B cell (primary cell): ENCODE measurements around the gene MCUB. TPM values are rescaled to one million over a fixed set of nuclear protein-coding genes. Genes with fewer than 3 reads are reported as not detected.
A peak's percentile ranks its signal among the peaks of the same experiment; 100 is the strongest.

Experiments
- ATAC-seq: fragments of 200-7000 bp; cut with Tn5 transposase; one replicate; pipeline ENCODE4 v1.10.0; 2021; ENCODE audit warnings: low read depth, mild to moderate bottlenecking, moderate number of reproducible peaks, moderate library complexity
- CTCF ChIA-PET: fragments of 350-600 bp; sonication (Branson Sonifier 250); formaldehyde crosslinking; loops from one replicate; lab custom pipeline; 2021; ENCODE audit warnings: antibody characterized with exemption, inconsistent platforms; lab: Charles Lee
- POLR2A ChIA-PET: fragments of 350-600 bp; sonication (Branson Sonifier 250); formaldehyde crosslinking; loops from one replicate; lab custom pipeline; 2021; ENCODE audit warnings: antibody characterized with exemption; lab: Charles Lee
- DNase-seq: peaks from one replicate; pipeline ENCODE4 v3.0.0; 2013
- H2AFZ ChIP-seq: 2 replicates; pipeline ENCODE4 v1.6.1; 2012; ENCODE audit warnings: mild to moderate bottlenecking, low read depth, low read length; ENCODE audit not compliant: insufficient read depth, poor library complexity, severe bottlenecking
- H3K27ac ChIP-seq, 2 donors: 1 replicate in 1 of 2; 2 replicates in 1 of 2; pipeline ENCODE4 v1.5.1; 2012 to 2013; ENCODE audit warnings: low read length in 2 of 2, mild to moderate bottlenecking in 2 of 2, moderate library complexity in 1 of 2
- H3K27me3 ChIP-seq, 4 experiments: fragments of 200-600 bp in 1 of 4; sonication (generic) in 1 of 4; replicated peaks in 1 of 4; 1 replicate in 2 of 4; 2 replicates in 2 of 4; pipeline versions ENCODE4 v1.6.1 to v1.7.0; 2013 to 2016; ENCODE audit warnings: low read length in 3 of 4, mild to moderate bottlenecking in 2 of 4, mixed read lengths in 1 of 4, moderate library complexity in 1 of 4; ENCODE audit not compliant: insufficient read depth in 4 of 4, control insufficient read depth in 3 of 4; ENCODE audit errors: control extremely low read depth in 1 of 4
- H3K36me3 ChIP-seq, 2 experiments: replicated peaks in 1 of 2; 1 replicate in 1 of 2; 2 replicates in 1 of 2; pipeline versions ENCODE4 v1.6.1 to v1.7.1; 2013; ENCODE audit warnings: low read length in 1 of 2; ENCODE audit not compliant: insufficient read depth in 2 of 2, control insufficient read depth in 1 of 2; ENCODE audit errors: control extremely low read depth in 1 of 2, extremely low read depth in 1 of 2
- H3K4me1 ChIP-seq, 2 donors: fragments of 200-600 bp in 1 of 2; sonication (generic) in 1 of 2; 1 replicate in 1 of 2; 2 replicates in 1 of 2; pipeline versions ENCODE4 v1.5.1 to v1.6.1; 2013 to 2017; ENCODE audit warnings: low read length in 2 of 2; ENCODE audit not compliant: control insufficient read depth in 2 of 2, insufficient read depth in 2 of 2
- H3K4me2 ChIP-seq: replicated peaks from 2 replicates; pipeline ENCODE3; 2012; ENCODE audit warnings: mild to moderate bottlenecking, low read depth, low read length; ENCODE audit not compliant: poor library complexity, severe bottlenecking
- H3K4me3 ChIP-seq, 5 experiments: fragments of 200-600 bp in 1 of 5; sonication (generic) in 1 of 5; 1 replicate in 3 of 5; 2 replicates in 2 of 5; pipeline versions ENCODE4 v1.5.1 to v1.7.0; 2011 to 2016; ENCODE audit warnings: low read length in 4 of 5, mild to moderate bottlenecking in 4 of 5, low read depth in 2 of 5, control low read depth in 1 of 5, moderate library complexity in 1 of 5; ENCODE audit not compliant: insufficient read depth in 1 of 5; ENCODE audit errors: control extremely low read depth in 1 of 5, extremely low read depth in 1 of 5
- H3K79me2 ChIP-seq: fragments of 200-600 bp; sonication (generic); one replicate; pipeline ENCODE4 v1.6.0; 2016; ENCODE audit warnings: low read length; ENCODE audit not compliant: control insufficient read depth, insufficient read depth
- H3K9ac ChIP-seq: fragments of 200-600 bp; sonication (generic); 2 replicates; pipeline ENCODE4 v1.6.1; 2017; ENCODE audit warnings: mild to moderate bottlenecking, low read length, moderate library complexity
- H3K9me3 ChIP-seq, 3 donors: one replicate each; pipeline versions ENCODE4 v1.6.1 to v1.7.1; 2013; ENCODE audit warnings: low read length in 2 of 3; ENCODE audit not compliant: control insufficient read depth in 2 of 3, insufficient read depth in 1 of 3; ENCODE audit errors: control extremely low read depth in 1 of 3
- H4K20me1 ChIP-seq: 2 replicates; pipeline ENCODE4 v1.6.0; 2012; ENCODE audit warnings: mild to moderate bottlenecking, low read length; ENCODE audit not compliant: insufficient read depth, control insufficient read depth, poor library complexity, severe bottlenecking
- H3K27ac Mint-ChIP-seq: one replicate; pipeline ENCODE4 v1.8.0; 2021; ENCODE audit warnings: mixed read lengths
- H3K27me3 Mint-ChIP-seq: one replicate; pipeline ENCODE4 v1.8.0; 2021; ENCODE audit warnings: mixed read lengths
- H3K4me1 Mint-ChIP-seq: one replicate; pipeline ENCODE4 v1.8.0; 2021; ENCODE audit warnings: mixed read lengths
- H3K4me3 Mint-ChIP-seq: one replicate; pipeline ENCODE4 v1.8.0; 2021; ENCODE audit warnings: mixed read lengths
- H3K9me3 Mint-ChIP-seq: one replicate; pipeline ENCODE4 v1.8.0; 2022; ENCODE audit warnings: mixed read lengths; ENCODE audit not compliant: insufficient read depth
- EZH2 ChIP-seq: IDR thresholded peaks from 2 replicates; pipeline ENCODE4 v1.6.1; 2012; ENCODE audit warnings: borderline replicate concordance, low read depth, mild to moderate bottlenecking, moderate library complexity, low read length; ENCODE audit not compliant: insufficient read depth, poor library complexity, severe bottlenecking
- WGBS: methylation state at CpG from one replicate; pipeline ENCODE4 v1.1.5; 2013; ENCODE audit warnings: missing lambda C conversion rate; ENCODE audit not compliant: insufficient coverage; 5-methylcytosine and 5-hydroxymethylcytosine counted together
- intact Hi-C: fragments of 100-400 bp; cut with micrococcal nuclease; formaldehyde crosslinking; loops from one replicate; pipeline ENCODE4 v1.10.0; 2022
- polyA plus RNA-seq: library from polyadenylated mRNA; depleted of rRNA; stranded (reverse); fragments of >200 nt; gene quantifications from 2 replicates; pipeline ENCODE4 v1.2.3, GENCODE V29; 2012
- total RNA-seq, 2 donors: library from RNA; stranded (reverse); fragments of 120-200 nt in 1 of 2; gene quantifications; 1 replicate in 1 of 2; 2 replicates in 1 of 2; pipeline versions ENCODE4 v1.2.3 to v1.2.4, GENCODE V29; 2013 to 2022
- TF ChIP-seq, protein P1 (sequence below): fragments of 200-600 bp; IDR thresholded peaks from one replicate; pipeline ENCODE4 v1.8.0; 2022; ENCODE audit warnings: antibody characterized with exemption, mild to moderate bottlenecking

MCUB gene
- total and polyA plus RNA-seq, 2 donors (not counting 1 experiment from before 2014, with no cell fraction given), result 59.3 to 114 TPM

DNA sequence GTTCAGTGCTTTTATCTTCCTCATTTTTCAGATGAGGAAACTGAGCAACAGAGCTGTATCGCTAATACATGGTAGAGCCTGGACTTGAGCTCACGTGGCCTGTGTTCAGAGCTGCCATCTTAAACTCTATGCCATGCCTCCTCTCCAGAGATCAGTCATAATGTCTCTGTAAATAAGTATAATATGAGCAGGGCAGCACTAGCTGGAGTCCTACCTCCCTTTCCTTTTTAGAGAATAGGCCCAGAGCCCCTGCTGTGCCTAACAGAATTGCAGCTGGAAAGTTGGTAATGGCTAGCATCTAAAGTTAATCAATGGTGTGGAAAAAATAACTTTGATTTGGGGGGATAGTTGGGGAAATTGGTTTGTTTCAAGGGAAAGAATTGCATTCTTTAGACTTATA is 122.8 kb downstream of the MCUB start:
- Histone ChIP-seq H3K9me3 (peaks cover 0 to 13% (median 0%) of the 10 kb centered on the region in 3 donors), H3K4me3 (no peak overlapping the region), H3K36me3 (peaks cover 2 to 44% of the 10 kb centered on the region in 2 experiments), H3K9ac (no peak overlapping the region), H3K27ac (no peak overlapping the region), H2AFZ (no peak overlapping the region), H3K27me3 (no peaks in the 10 kb centered on the region), H4K20me1 (no peaks in the 10 kb centered on the region), H3K4me1 (no peaks in the 10 kb centered on the region), H3K4me2 (no peak overlapping the region), H3K79me2 (no peaks in the 10 kb centered on the region)
- no CpG with 5 or more reads among the region's 2 CpGs for WGBS
- DNase-seq (no peak), ATAC-seq (no peak)
- Mint-ChIP-seq H3K4me3 (no peak overlapping the region), H3K9me3 (no peaks in the 10 kb centered on the region), H3K4me1 (peaks cover 12% of the 10 kb centered on the region), H3K27ac (no peak overlapping the region), H3K27me3 (no peaks in the 10 kb centered on the region)
- intact Hi-C loops, result no loop called here
- ChIA-PET CTCF (no interaction called here), POLR2A (no interaction called here)
- TF ChIP-seq EZH2, result no peak
- TF ChIP-seq, protein P1, sequence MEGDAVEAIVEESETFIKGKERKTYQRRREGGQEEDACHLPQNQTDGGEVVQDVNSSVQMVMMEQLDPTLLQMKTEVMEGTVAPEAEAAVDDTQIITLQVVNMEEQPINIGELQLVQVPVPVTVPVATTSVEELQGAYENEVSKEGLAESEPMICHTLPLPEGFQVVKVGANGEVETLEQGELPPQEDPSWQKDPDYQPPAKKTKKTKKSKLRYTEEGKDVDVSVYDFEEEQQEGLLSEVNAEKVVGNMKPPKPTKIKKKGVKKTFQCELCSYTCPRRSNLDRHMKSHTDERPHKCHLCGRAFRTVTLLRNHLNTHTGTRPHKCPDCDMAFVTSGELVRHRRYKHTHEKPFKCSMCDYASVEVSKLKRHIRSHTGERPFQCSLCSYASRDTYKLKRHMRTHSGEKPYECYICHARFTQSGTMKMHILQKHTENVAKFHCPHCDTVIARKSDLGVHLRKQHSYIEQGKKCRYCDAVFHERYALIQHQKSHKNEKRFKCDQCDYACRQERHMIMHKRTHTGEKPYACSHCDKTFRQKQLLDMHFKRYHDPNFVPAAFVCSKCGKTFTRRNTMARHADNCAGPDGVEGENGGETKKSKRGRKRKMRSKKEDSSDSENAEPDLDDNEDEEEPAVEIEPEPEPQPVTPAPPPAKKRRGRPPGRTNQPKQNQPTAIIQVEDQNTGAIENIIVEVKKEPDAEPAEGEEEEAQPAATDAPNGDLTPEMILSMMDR, result no peak

GRCh38 chr4:109683621-109684253 is 123.7 kb downstream of the MCUB start:
- TF ChIP-seq, protein P1, result no peak
- no peak for TF ChIP-seq EZH2
- Histone ChIP-seq H3K4me1 (no peaks in the 10 kb centered on the region), H3K4me2 (no peak overlapping the region), H2AFZ (no peak overlapping the region), H3K27me3 (no peaks in the 10 kb centered on the region), H3K4me3 (no peak overlapping the region), H3K9me3 (peaks cover 0 to 7% (median 0%) of the 10 kb centered on the region in 3 donors), H4K20me1 (no peaks in the 10 kb centered on the region), H3K79me2 (no peaks in the 10 kb centered on the region), H3K36me3 (peaks cover 2 to 44% of the 10 kb centered on the region in 2 experiments), H3K9ac (no peak overlapping the region), H3K27ac (peak overlapping the region in 1 of 2 donors; percentile 42)
- no peaks in the 10 kb centered on the region for H3K27me3 Mint-ChIP-seq
- ChIA-PET CTCF (no interaction called here), POLR2A (interaction anchor here (0.7 kb wide), 1 partner anchor 15 kb away, joined by 4 read pairs; no protein-coding TSS in a partner anchor)
- peak overlapping the region; percentile 42 for H3K27ac Mint-ChIP-seq
- DNase-seq, result no peak
- H3K9me3 Mint-ChIP-seq, result no peaks in the 10 kb centered on the region
- intact Hi-C loops, result no loop called here
- WGBS, result 70% methylated on average over 2 of the region's 6 CpGs
- peaks cover 12% of the 10 kb centered on the region for H3K4me1 Mint-ChIP-seq
- H3K4me3 Mint-ChIP-seq, result no peak overlapping the region
- peak; percentile 45 for ATAC-seq
